Endometrial microvascular endothelial cells (primary cell): Measurements from ENCODE around the gene DNAJC17. TPM values are rescaled to one million over a fixed set of nuclear protein-coding genes. Genes with fewer than 3 reads are reported as not detected.

ENCODE experiments used
- in situ Hi-C: cut with HindIII; loops from 2 replicates; pipeline ENCODE4 v1.10.0; 2017; ENCODE audit warnings: low sequenced_read_pairs, low pct_unique_long_range_greater_than_20kb; ENCODE audit errors: inconsistent ontology term
- total RNA-seq: library from RNA; depleted of rRNA; stranded (reverse); fragments of >200 nt; gene quantifications from one replicate; pipeline ENCODE4 v1.2.3, GENCODE V29; 2015; ENCODE audit errors: inconsistent ontology term

The DNAJC17 gene
- total RNA-seq, 1 donor from 2014 or later, result 47.3 TPM

GRCh38 chr15:40832903-40833302, 25.6 kb upstream of the DNAJC17 start:
- in situ Hi-C loops, result no loop called here

GRCh38 chr15:40831861-40832260, 24.6 kb upstream of the DNAJC17 start:
- in situ Hi-C loops, result no loop called here

GRCh38 chr15:40830884-40831283, 23.6 kb upstream of the DNAJC17 start:
- in situ Hi-C loops, result no loop called here

GRCh38 chr15:40829115-40829514, 21.8 kb upstream of the DNAJC17 start:
- in situ Hi-C loops, result no loop called here

- in situ Hi-C loops, result no loop called here
Observed at GRCh38 chr15:40828447-40829036, 21.3 kb upstream of the DNAJC17 start, which contains the start of gene PPP1R14D. PPP1R14D (minus strand) TSS chr15:40828708; CDS start chr15:40828641, 67 bp downstream.

- in situ Hi-C loops, result no loop called here
Observed at GRCh38 chr15:40826423-40827075, 19.3 kb upstream of the DNAJC17 start.

- in situ Hi-C loops, result no loop called here
Observed at GRCh38 chr15:40825661-40826422, 18.6 kb upstream of the DNAJC17 start.

GRCh38 chr15:40823572-40824343, 16.5 kb upstream of the DNAJC17 start:
- in situ Hi-C loops, result no loop called here

- in situ Hi-C loops, result no loop called here
Observed at GRCh38 chr15:40821195-40821594, 13.9 kb upstream of the DNAJC17 start.

GRCh38 chr15:40819048-40819447, 11.8 kb upstream of the DNAJC17 start:
- in situ Hi-C loops, result no loop called here

- in situ Hi-C loops, result no loop called here
Observed at GRCh38 chr15:40815042-40815698, 7.9 kb upstream of the DNAJC17 start.

- in situ Hi-C loops, result no loop called here
Observed at GRCh38 chr15:40812721-40813425, 5.6 kb upstream of the DNAJC17 start.

- in situ Hi-C loops, result no loop called here
Observed at GRCh38 chr15:40808861-40809450, 1.7 kb upstream of the DNAJC17 start.

- in situ Hi-C loops, result no loop called here
Observed at GRCh38 chr15:40807888-40808461, 702 bp upstream of the DNAJC17 start.

- in situ Hi-C loops, result no loop called here
Observed at GRCh38 chr15:40806672-40807027, 623 bp downstream of the DNAJC17 start.

GRCh38 chr15:40803688-40804087, 3.6 kb downstream of the DNAJC17 start:
- in situ Hi-C loops, result no loop called here

GRCh38 chr15:40803076-40803475, 4.2 kb downstream of the DNAJC17 start:
- in situ Hi-C loops, result no loop called here

GRCh38 chr15:40799523-40799922, 7.8 kb downstream of the DNAJC17 start:
- in situ Hi-C loops, result no loop called here
